Measurements from ENCODE around the gene TFB1M.
"Not testable (repeated sequence)": the region's sequence is repeated elsewhere in the genome, so short reads cannot be mapped to it uniquely, and the experiment has no call there.

The TFB1M gene
- total RNA-seq = 2.0 to 14.3 (median 8.8) reads per million in 17 experiments

DNA sequence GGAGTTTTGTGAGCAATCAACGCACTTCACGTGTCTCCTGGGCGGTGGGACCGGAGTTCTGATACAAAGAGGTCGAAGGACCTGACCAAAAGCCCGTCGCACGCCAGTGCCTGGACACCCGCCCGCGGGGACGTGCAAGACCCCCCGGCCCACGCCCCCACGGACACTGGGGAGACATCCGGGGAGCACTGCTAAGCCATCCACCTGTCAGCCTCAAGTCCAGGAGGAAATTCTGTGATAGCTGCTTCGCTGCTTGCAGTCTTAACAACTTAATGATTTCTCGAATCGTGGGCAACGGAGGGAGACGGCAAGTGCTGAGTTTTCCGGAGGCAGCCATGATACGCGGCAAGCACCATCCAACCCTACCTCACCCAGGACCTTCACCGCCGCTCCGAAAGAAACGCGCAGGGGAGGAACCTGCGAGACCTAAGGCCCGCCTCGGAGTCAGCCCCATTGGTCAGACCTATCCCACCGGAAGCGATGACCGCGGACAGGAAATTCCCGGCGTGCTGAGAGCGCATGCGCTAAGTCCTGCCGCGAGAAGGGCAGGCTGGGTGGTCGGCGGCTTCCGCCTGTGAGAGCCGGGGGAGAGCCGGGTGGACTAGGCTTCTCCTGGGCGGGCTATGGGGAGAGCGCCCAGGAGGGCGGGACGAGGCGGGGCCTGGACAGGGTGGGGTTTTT is at the start of gene TFB1M:
Gene TFB1M, minus strand, starts transcription at position 393 of the 681 bp plus-strand sequence. Its CDS starts 56 bp downstream, at position 337.
- peak; percentile 98 to 100 (median 98) for DNase-seq

GRCh38 chr6:155364021-155364420 is 49.7 kb upstream of the TFB1M start:
- not testable (repeated sequence) for DNase-seq

DNA sequence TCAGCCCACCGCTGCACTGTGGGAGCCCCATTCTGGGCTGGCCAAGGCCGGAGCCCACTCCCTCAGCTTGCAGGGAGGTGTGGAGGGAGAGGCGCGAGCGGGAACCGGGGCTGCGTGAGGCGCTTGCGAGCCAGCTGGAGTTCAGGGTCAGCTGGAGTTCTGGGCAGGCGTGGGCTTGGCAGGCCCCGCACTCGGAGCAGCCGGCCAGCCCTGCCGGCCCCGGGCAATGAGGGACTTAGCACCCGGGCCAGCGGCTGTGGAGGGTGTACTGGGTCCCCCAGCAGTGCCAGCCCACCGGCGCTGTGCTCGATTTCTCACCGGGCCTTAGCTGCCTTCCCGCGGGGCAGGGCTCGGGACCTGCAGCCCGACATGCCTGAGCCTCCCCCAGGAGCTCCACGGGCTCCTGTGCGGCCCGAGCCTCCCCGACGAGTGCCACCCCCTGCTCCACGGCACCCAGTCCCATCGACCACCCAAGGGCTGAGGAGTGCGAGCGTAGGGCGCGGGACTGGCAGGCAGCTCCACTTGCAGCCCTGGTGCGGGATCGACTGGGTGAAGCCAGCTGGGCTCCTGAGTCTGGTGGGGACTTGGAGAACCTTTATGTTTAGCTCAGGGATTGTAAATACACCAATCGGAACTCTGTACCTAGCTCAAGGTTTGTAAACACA is 48.8 kb upstream of the TFB1M start:
- not testable (repeated sequence) for DNase-seq

GRCh38 chr6:155354167-155354566 is 39.9 kb upstream of the TFB1M start:
- DNase-seq = no peak

DNA sequence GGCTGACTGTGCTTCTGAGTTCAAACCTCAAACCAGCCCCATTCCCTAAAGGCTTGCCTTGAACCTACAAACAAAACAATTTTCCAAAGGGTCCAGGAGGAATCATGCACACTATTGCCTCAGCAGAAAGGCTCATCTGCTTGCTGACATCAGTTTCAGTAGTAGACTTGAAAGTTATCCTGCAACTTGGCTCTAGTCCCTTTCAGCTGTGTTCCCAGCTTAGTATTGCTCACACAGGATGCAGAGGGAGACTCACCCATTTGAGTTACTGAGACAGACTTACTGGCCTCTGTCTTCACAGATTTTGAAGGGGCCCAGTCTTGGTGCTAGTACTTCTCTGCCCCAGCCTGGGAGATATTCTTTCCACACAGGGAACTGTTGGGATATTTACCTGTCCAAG is 38.5 kb upstream of the TFB1M start:
- no peak for DNase-seq

- DNase-seq = no peak
Measured at GRCh38 chr6:155352130-155352420, 37.8 kb upstream of the TFB1M start.

DNA sequence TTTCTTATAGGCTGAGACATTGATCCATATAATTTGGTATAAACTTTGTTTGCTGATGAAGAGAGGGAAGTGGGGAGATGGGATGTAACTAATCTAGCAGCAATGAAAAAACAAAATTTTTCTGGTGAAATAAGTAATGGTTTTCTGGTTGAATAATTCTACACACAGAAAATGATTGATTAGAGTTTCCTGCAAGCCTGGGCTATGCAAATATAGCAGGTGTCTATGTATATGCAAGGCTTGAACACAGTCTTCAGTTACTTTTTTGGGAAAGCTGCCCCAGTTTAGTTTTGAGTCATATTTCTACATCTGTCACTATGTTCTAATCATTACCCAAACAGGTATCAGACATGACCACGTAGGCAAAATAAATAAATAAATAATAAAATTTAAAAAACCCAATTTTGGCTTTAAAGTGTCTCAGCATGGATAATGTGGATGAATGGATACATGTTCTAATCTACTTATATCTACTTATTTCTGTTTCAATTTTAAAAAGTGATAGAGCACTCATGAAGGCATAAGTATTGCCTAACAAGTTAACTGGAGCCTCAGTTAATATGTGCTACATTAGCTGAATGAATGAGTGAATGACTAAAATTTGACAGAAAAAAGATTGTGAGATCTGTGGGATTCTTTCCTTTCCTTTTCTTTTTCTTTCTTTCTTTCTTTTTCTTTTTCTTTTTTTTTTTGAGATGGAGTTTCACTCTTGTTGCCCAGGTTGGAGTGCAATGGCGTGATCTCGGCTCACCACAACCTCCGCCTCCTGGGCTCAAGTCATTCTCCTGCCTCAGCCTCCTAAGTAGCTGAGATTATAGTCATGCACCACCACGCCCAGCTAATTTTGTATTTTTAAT is 37.2 kb upstream of the TFB1M start:
- no peak for DNase-seq

GRCh38 chr6:155349956-155350355 is 35.7 kb upstream of the TFB1M start:
- DNase-seq = no peak

DNA sequence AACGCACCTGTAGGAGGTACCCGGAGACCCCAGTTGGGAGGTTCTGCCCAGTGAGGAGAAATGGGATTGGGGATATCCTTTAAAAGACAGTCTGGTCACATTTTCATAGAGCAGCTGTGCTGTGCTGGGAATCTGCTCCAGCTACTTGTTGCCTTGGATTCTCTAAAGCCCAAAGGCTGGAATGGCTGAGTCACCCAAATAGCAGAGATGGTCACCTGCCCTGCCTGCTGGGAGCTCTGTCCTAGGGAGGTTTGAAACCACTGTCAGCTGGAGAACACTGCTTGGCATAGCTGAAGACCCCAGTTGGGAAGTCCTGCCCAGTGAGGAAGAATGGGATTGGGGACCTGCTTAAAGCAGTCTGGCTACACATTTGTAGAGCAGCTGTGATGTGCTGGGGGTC is 34.8 kb upstream of the TFB1M start:
- no peak for DNase-seq

- peak in 2 of 4 experiments; percentile 7 to 26 for DNase-seq
Measured at GRCh38 chr6:155347800-155348199, 33.5 kb upstream of the TFB1M start.

- DNase-seq = no peak
Measured at GRCh38 chr6:155346957-155347356, 32.7 kb upstream of the TFB1M start.

GRCh38 chr6:155344341-155345006 is 30.2 kb upstream of the TFB1M start:
- DNase-seq = no peak

DNA sequence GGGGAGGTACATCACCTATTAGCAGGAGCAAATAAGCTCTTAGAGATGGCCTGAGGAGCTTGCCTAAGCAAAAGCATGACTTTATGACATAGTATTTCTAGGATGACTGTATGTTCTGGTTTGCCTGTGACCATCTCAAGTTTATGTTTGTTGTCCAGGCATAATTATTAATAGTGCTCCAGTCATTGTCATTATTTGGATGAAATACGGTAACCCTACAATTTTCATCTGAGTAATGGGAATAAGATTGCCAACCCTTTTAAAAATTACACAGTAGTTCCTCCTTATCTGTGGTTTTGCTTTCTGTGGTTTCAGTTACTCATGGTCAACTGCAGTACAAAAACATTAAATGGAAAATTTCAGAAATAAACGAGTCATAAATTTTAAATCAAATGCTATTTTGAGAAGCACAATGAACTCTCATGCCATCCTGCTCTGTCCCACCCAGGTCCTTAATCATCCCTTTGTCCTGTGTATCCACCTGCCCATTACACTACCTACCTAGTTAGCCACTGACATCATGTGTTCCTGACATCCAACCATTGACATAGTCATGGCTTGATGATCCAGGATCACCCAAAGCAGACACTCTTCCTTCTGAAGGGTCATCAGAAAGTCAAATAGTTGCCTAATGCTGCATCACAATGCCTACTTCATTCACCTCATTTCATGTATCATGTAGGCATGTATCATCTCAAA is 27.0 kb upstream of the TFB1M start:
- DNase-seq = peak; percentile 46 to 84 (median 58)

- DNase-seq = peak; percentile 9 to 50 (median 42)
Measured at GRCh38 chr6:155340464-155341129, 26.3 kb upstream of the TFB1M start.

GRCh38 chr6:155339929-155340328 is 25.6 kb upstream of the TFB1M start:
- not testable (repeated sequence) for DNase-seq

- not testable (repeated sequence) for DNase-seq
Measured at GRCh38 chr6:155338237-155338636, 24.0 kb upstream of the TFB1M start.

DNA sequence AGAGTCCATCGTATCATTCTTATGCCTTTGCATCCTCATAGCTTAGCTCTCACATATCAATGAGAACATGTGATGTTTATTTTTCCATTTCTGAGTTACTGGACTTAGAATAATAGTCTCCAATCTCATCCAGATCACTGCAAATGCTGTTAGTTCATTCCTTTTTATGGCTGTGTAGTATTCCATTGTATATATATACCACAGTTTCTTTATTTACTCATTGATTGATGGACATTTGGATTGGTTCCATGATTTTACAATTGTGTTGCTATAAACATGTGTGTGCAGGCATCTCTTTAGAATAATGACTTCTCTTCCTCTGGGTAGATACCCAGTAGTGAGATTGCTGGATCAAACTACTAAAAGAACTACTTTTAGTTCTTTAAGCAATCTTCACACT is 21.0 kb upstream of the TFB1M start:
- no peak for DNase-seq

DNA sequence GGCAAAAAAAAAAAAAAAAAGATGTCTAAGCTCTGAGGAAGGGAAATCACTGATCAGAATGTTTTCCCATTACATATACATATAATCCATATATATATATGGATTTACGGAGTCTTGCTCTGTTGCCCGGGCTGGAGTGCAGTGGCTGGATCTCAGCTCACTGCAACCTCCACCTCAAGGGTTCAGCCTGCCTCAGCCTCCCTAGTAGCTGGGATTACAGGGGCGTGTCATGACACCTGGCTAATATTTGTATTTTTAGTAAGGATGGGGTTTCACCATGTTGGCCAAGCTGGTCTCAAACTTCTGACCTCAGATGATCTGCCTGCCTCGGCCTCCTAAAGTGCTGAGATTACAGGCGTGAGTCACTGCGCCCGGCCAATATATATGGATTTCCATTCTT is 19.8 kb upstream of the TFB1M start:
- DNase-seq = not testable (repeated sequence)

DNA sequence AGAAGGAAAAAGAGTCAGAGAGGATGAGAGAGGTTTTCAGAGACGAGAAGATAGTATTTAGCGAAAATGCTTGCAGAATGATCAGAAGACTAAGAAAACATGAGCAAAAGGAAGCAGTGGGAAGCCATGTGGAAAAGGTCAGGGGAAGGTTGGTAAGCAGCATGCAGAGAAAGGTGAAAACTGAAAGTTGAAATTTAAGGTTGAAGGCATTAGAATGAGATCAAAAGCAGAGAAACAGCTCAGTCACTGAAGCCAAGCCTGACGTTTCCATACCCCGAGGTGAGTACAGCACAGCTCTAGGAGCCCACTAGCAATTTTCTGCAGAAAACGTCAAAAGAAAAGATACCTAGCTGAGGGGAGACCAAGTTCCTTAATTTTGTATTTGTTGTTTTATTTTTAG is 19.1 kb upstream of the TFB1M start:
- no peak for DNase-seq

DNA sequence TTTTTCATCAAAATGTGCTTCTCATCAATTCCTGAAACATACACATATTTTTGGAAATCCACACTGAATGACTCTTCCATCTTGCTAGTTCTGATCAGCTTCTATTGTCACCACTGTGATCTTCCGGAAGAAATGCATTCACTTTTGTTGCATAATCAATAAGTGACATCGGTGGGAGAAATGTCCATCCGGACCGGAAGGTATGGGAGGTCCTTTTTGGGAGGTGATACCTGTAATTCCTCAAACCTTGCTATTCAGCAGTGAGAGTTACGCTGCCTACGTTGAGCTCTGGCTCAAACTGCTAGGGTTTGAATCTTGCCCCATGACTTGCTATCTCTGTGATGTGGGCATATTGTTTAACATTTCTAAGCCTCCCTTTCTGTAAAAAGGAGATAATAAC is 16.6 kb upstream of the TFB1M start:
- no peak for DNase-seq

GRCh38 chr6:155330133-155330734 is 15.9 kb upstream of the TFB1M start:
- no peak for DNase-seq
